Colonic mucosa (tissue), 4 donors: Measurements from ENCODE around the gene MYOCOS. TPM values are rescaled to one million over a fixed set of nuclear protein-coding genes. Genes with fewer than 3 reads are reported as not detected.

Source experiments
- DNase-seq: peaks from one replicate; pipeline ENCODE4 v3.0.0-alpha.2; 2020
- H3K27ac ChIP-seq: fragments of 200-600 bp; one replicate; pipeline ENCODE4 v1.8.0; 2021
- H3K27me3 ChIP-seq: fragments of 200-600 bp; one replicate; pipeline ENCODE4 v1.8.0; 2021
- H3K36me3 ChIP-seq: fragments of 200-600 bp; one replicate; pipeline ENCODE4 v1.8.0; 2021
- H3K4me1 ChIP-seq: fragments of 200-600 bp; one replicate; pipeline ENCODE4 v1.8.0; 2021; ENCODE audit warnings: mild to moderate bottlenecking
- H3K4me3 ChIP-seq: fragments of 200-600 bp; one replicate; pipeline ENCODE4 v1.8.0; 2021
- H3K9ac ChIP-seq, 2 donors: one replicate each; pipeline ENCODE4 v1.7.0; 2013; ENCODE audit warnings: control low read depth in 2 of 2, low read depth in 2 of 2, low read length in 2 of 2
- H3K9me3 ChIP-seq: fragments of 200-600 bp; one replicate; pipeline ENCODE4 v1.8.0; 2021
- CTCF ChIP-seq: fragments of 200-600 bp; IDR thresholded peaks from one replicate; pipeline ENCODE4 v1.8.0; 2022; ENCODE audit warnings: antibody characterized with exemption, mild to moderate bottlenecking
- intact Hi-C: fragments of 100-400 bp; cut with DNase I; formaldehyde crosslinking; loops from one replicate; pipeline ENCODE4 v1.14.1; 2022
- total RNA-seq, 2 donors: library from RNA; stranded (reverse); fragmentation: NEBNext Ultra II Directional in 1 of 2; extraction: Animal tissue kit (Norgen Biotek cat#: 25700) in 1 of 2; gene quantifications; one replicate each; pipeline ENCODE4 v1.2.1, GENCODE V29; 2021
- donor health status: healthy.
- donor health status: DM: no; HTN: no; CAD: no.
- donor health status: DM: no; HTN: no; CAD: no.

Gene MYOCOS
- total RNA-seq, 2 donors from 2014 or later = not detected

GRCh38 chr1:171583591-171584201 lies 38.3 kb upstream of the MYOCOS start:
- intact Hi-C loops = loop anchor here (10.0 kb wide), 1 partner anchor 49 kb away; no protein-coding TSS in a partner anchor
- Histone ChIP-seq H3K36me3 (peaks cover 22% of the 10 kb centered on the region), H3K4me3 (no peak overlapping the region), H3K9ac (no peak overlapping the region), H3K9me3 (no peaks in the 10 kb centered on the region), H3K27ac (no peak overlapping the region), H3K27me3 (no peaks in the 10 kb centered on the region), H3K4me1 (no peaks in the 10 kb centered on the region)
- DNase-seq = no peak
- TF ChIP-seq CTCF = no peak

GRCh38 chr1:171585715-171586114 lies 36.3 kb upstream of the MYOCOS start:
- Histone ChIP-seq H3K4me3 (no peak overlapping the region), H3K9ac (no peak overlapping the region), H3K27ac (no peak overlapping the region), H3K4me1 (no peaks in the 10 kb centered on the region), H3K9me3 (no peaks in the 10 kb centered on the region), H3K27me3 (no peaks in the 10 kb centered on the region), H3K36me3 (peaks cover 19% of the 10 kb centered on the region)
- DNase-seq = no peak
- no peak for TF ChIP-seq CTCF
- intact Hi-C loops = loop anchor here (10.0 kb wide), 1 partner anchor 51 kb away; no protein-coding TSS in a partner anchor

- DNase-seq = no peak
- intact Hi-C loops = loop anchor here (10.0 kb wide), 1 partner anchor 53 kb away; no protein-coding TSS in a partner anchor
- peaks cover 23% of the 10 kb centered on the region for H3K36me3 ChIP-seq
- H3K4me1 ChIP-seq = no peaks in the 10 kb centered on the region
- no peak overlapping the region for H3K4me3 ChIP-seq
- no peaks in the 10 kb centered on the region for H3K27me3 ChIP-seq
- H3K9me3 ChIP-seq = no peaks in the 10 kb centered on the region
- H3K27ac ChIP-seq = no peak overlapping the region
- no peak for TF ChIP-seq CTCF
- no peak overlapping the region for H3K9ac ChIP-seq
These were observed 33.8 kb upstream of the MYOCOS start for GRCh38 chr1:171588230-171588629.

- intact Hi-C loops = no loop called here
- Histone ChIP-seq H3K27ac (no peak overlapping the region), H3K9me3 (no peaks in the 10 kb centered on the region), H3K9ac (no peak overlapping the region), H3K4me1 (no peaks in the 10 kb centered on the region), H3K36me3 (peaks cover 17% of the 10 kb centered on the region), H3K27me3 (no peaks in the 10 kb centered on the region), H3K4me3 (no peak overlapping the region)
- no peak for DNase-seq
- no peak for TF ChIP-seq CTCF
These were observed 32.0 kb upstream of the MYOCOS start for GRCh38 chr1:171590022-171590421.

- Histone ChIP-seq H3K4me3 (no peak overlapping the region), H3K27me3 (no peaks in the 10 kb centered on the region), H3K36me3 (peaks cover 4% of the 10 kb centered on the region), H3K4me1 (no peaks in the 10 kb centered on the region), H3K9ac (no peak overlapping the region), H3K9me3 (no peaks in the 10 kb centered on the region), H3K27ac (no peak overlapping the region)
- intact Hi-C loops = no loop called here
- TF ChIP-seq CTCF = no peak
- DNase-seq = no peak
These were observed 26.7 kb upstream of the MYOCOS start for GRCh38 chr1:171595324-171595723.
